Activated T-cell treated with anti-CD3 and anti-CD28 coated beads for 24 hours (primary cell): Measurements from ENCODE around the gene FMNL2.
"Not testable (repeated sequence)": the region's sequence is repeated elsewhere in the genome, so short reads cannot be mapped to it uniquely, and the experiment has no call there.

ENCODE experiments used
- DNase-seq: peaks from one replicate; pipeline ENCODE4 v3.0.0-alpha.2; 2020; ENCODE audit warnings: low read depth

Gene FMNL2

DNA sequence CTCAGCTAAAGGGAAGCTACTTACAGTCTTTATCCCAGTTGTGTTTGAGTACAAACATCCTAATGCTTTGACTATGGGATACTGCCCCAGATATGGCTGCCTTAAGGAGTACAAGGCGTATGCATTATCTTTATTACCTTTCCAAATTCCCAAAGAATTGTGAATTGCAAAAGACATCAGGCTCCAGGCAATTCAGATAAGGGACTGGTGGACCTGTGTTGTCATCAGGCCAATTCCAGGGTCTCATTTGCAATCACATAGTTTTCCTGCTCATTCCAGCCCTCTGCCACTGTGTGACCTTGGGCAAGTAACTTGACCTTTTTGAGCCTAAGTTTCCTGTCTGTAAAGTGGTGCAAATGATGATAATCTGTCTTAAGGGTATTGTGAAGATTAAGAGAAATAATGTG lies 137.5 kb downstream of the FMNL2 start:
- no peak for DNase-seq

DNA sequence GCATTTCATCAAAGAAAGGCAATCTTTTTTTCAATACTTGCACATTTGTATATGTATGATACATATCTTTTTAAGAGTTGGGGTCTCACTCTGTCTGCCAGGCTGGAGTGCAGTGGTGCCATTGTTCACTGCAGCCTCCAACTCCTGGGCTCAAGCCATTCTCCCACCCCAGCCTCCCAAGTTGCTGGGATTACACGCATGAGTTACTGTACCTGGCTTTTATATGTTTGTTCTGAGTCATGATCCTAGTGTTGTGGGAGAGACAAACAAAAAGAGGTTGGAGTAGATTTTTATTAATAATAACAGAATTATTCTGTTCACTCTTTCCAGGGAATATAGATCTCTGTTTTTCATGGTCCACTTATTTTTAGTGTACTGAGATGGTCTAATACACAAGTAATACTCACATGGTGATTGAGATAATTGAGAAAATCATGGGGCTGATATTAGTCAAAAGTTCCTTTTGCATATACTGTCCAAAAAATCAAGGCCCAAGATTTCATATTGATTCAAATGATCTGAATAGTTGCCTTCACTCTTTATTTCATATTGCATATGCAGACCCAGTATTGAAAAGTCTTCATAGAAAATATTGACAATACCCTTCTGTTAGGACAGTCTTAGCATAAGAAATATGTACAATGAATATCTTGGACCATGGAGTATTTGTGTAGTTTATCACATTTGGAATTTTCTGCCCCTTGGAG lies 138.3 kb downstream of the FMNL2 start:
- no peak for DNase-seq

DNA sequence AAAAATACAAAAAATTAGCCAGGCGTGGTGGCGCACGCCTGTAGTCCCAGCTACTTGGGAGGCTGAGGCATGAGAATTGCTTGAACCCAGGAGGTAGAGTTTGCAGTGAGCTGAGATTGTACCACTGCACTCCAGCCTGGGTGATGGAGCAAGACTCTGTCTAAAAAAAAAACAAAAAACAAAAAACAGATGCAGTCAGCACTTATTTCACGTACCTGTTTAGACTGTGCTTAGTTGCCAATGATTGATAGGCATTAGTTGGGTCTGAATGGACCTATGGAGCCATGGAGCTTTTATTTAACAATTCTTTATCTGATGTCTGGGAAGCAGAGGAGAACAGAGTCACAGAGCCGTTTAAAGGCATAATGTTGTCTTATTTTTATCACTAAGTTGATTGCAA lies 139.5 kb downstream of the FMNL2 start:
- not testable (repeated sequence) for DNase-seq

DNA sequence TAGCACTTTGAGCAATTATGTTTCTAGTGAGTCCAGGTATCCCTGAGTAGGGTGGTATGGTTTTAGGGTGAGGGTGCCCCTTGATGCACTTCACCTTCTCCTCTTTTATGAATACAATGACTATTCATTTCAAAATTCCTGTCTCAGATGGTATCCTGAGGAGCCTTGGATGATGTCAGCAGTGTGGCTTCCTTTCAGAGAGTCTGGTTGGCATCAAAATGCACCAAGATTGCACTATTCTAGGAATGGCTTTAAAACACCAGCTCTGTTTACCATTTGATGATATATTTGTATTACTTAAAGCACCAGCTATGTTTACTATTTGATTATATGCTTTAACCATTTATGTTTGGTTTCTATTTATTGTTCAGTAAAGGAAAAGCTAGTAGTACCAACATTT lies 141.0 kb downstream of the FMNL2 start:
- DNase-seq, result no peak

DNA sequence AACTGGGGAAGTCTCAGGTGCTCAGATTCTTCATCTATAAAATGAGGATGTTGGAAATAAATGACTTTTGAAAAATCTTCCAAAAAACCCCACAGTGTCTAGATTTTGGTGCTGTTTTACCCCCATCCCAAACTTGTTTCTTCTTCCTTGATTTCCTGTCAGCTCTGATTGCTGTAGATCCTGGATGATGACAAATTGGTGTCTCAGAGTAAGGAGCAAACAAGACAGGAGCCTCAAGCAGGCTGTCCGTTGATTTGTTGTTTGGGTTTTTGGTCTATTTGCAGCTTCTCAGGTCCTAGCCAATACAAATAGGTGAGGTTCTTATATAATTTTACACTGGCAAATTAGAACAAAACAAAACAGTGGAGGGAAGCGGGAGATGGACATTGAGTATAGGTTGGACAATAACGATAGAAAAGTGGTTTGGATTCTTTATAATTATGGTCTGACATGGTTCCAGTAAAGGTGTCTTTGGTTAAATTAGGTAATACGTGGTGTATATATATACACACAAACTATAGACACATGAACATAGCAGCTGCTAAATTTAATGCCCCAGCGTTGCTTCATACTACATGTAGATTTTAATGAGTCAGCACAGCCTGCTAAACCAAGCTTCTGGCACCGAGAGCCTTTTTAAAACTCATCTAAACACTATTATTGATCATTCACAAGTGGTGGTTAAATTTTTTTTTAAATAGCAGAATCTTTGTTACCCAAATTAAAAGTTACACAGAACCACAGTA lies 142.5 kb downstream of the FMNL2 start:
- DNase-seq, result no peak

DNA sequence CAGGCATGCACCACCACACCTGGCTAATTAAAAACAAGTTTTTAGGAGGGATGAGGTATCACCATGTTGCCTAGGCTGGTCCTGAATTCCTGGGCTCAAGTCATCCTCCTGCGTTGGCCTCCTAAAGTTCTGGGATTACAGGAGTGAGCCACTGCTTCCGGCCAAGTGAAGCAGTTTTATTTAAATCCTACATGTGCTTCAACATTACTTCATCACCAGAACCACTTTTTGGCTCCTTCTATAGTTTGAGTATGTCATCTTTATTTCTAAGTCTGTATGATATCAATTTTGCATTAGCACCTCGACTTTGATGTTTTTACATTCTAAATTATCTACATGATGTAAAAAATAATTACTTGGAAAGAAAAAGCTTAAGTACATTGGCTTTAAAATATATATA lies 144.3 kb downstream of the FMNL2 start:
- no peak for DNase-seq

DNA sequence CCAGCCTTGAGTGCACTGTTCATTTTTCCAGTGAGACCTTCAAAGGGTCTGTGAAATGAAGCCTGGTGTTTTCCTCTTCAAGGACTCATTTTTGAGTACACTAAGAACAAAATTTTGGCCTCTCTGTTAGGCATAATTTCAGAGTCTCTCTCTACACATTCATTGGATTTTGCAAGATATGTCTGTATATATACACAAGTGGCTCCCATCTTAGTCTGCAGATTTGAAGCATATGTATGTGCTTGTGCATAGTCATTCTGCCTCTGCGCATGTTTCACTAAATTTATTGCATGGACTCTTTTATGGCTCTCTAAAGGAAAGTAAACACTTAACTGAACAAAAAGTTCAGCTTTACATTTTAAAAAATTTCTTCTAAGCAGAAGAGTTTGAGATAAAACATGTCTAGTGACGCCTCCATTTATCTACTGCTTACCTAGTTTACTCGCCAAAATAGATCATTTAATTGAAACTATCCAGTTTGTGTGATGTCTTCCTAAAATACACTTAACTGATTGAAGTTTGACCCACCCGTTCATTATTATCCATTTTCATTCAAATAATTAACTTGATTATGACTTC lies 145.9 kb downstream of the FMNL2 start:
- no peak for DNase-seq

DNA sequence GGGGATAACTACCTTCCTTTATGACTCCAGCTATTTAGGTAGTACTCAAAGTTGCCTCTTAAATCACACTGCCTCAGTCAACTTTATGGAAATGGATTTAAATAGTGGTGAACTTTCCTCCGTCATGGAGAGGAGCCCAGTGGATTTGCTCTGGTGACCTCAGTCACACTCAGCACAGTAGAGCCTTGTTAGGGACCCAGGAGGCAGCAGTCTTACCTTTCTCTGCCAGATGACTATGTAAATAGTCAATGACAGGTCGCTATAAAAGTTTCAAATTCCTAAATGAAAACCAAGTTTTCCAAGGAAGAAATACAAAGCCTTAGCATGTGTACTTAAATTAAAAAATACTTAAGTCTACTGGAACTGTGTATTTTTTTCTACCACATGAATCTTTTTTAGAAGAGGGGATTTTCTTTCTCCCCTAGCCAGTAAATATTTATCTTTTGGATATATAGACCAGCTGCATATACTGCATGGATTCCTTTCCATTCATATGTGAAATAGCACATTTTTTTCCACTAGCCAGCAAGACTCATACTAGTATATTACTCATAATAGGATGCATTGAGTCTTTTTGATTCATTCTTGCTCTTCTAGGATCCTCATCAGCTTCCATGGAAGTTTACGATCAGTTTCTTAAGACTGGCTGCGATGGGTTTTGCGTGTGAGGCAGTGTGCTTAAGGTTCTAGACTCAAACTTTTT lies 147.1 kb downstream of the FMNL2 start:
- no peak for DNase-seq

DNA sequence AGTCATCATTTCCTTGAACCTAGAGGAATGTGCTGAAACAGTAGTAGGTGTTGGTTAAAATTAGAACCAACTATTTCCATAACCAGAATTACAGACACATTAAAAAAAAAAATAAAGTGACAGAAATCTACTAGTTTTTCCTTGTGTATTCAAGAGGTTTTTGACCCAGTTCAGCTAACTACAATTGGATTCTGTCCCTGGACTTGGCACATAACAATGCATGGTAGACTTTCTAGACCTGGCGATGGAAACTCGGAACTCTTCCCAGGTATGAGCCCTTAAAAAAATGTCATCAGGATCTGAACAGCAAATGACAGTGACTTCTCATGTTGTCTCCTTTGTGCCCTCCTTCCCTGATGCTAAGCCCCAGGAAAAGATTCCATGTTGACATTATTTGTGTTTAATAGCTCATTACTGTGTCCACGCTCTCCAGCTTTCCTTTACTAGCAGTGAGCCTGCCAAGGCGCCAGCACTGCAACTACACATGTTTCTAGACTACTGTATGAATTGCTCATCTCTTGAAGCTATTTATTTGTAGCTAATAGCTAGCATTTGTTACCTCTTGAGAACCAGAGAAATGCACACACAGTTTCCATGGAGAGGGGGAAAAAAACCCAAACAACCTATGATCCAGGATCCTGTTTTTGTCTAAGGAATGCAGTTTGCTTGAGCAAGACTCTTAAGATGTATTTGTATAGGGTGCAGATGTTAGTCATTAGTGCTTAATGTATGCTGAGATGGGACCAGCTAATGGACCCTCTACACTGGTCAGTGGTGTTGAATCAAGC lies 148.5 kb downstream of the FMNL2 start:
- no peak for DNase-seq

DNA sequence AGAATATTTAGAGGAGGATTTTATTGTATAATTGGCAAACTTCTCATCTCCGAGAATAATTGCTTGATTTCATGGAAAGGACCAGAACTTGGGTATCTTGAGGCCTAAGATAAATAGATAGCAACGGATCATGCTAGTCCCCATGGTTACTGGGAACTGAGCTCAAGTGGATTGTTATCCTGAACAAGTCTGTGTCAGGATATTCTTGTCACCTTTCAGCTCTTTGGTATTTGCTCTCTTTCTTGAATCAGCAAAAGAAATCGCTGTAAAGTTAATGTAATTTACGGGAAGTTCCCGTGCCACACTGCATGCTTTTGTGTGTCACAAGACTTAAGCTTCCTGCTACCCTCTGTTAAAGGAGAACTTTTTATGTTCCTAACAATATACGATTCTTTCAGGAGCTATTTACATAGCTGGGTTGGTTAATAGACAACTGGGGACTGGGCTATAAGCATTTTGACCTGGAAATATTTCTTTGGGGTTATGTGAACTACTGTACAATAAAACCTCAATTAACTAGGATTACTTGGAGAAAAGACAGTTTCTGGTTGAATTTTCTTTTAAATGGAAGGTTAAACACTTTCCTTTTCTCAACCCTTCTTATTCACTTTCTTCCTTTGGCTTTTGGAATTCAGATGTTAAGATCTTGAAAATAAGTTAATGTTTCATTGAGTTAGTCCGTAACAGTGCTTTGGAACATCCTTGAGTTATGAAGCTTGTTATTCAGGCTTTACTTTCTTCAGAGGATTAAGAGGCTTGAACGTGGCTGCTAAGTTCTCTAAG lies 151.2 kb downstream of the FMNL2 start:
- no peak for DNase-seq

DNA sequence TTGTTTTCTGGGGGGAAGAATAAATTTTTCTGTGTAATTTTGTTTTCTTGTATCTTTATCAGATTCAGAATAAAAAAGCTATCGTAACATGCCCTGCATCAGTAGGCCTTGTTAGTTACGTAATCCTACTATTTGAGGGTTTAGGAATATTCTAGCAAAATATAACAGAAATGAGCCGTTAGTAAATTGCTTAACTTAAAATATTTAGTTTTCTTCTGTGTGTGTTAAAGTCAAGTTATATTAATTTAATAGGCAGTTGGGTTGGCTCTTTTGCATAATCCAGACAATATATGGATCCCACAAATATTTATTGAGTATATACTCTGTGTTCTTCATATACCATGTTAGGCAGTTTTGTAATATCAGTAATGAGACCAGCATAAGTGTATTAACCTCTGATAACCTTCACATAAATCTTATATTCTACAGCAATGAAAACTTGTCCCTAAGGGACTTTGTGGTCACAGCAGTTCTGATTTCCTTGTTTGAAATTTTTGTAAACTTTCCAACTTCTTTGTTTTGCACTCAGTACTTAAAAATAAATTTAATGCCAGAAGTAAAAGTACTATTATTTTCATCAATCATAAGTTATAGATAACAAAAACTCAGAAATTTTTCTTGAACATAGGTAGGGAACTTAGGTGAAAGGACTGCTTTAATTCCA lies 151.9 kb downstream of the FMNL2 start:
- no peak for DNase-seq

DNA sequence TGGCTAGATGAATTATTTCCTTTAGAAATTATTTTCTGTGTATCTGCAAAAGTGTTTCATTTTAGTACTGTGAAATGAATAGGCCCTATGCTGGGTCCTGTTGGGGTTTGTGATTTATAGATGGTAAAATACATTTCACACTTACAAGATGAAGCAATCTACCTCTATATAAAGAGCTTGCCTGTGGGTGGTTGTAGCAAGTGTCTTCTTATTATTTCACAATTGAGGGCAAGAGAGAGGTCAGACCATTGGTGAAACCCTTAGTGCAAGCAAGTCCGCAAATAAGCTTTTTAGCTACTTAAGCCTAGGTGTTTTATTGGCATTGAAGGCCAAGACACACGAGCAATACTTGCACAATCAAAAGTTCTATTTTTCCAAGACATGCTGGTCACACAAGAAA lies 153.1 kb downstream of the FMNL2 start:
- DNase-seq, result no peak

DNA sequence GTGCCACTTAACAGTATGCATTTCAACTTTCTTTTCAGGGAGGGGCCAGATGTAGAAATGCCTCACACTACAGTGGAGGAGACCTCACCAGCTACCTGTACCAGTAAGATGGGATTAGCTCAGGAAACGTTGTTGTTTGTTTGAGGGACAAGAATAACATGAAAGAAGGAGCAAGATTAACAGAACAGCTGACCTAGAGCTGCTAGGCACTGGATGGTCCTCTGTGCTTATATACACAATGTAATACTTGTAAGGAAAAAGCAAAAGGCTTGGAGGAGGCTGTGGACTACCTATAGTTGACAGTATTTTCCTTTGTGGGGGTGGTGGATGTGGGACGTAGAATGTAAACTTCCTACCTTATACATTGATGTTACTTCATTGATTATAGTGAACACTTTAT lies 154.4 kb downstream of the FMNL2 start:
- no peak for DNase-seq

DNA sequence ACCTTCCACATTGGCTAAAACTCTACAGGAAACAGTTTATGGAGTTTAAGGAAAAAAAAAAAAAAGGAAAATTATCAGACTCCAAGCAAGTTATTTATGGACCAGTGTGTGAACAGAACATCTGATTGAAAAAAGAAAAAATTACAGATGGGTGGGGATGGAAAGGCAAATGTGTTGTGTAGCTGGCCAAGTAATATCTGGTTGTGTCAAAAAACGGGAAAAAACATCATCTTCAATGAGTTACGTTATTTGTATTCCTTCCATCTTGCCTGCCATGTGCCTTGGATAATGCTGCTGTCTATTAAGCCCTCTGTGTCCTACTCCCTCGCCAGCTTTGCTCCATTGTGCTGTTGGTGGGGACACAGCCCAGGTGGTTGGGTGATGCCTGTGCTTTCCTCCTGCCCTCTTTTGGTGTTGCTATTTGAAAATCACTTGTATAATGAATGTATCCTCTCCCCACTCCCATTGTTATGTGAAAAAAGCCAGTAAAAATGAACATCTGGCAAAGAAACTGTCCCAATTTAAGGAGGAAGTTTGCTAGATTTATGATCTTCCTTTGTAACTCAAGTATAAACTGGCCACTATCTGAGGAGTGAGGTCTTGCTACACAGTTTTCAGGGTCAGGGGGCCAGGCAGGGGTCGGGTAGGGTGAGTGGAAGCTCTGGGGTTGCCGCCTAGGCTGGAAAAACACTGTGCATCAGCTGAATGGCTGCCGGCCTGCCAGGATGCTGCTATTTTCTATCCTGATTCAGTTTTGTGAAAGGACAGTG lies 155.9 kb downstream of the FMNL2 start:
- DNase-seq, result no peak

DNA sequence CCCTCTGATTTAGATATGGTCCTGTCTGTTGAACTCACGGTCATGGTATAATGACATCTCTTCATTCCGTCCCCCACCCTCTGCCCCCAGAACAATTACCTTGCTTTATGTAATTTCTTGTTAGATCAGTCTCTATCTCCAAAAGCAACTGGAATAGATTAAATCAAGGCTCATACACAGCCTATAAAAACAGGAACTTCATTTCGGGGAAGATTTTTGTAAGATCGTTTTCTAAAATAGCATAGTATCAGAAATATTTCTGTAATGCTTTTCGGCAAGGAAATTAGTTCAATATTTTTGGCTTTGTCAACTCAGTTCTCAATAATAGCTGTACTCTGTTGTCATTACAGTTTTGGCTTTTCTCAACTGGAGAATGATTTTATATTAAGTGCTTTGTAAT lies 157.2 kb downstream of the FMNL2 start:
- DNase-seq, result no peak

DNA sequence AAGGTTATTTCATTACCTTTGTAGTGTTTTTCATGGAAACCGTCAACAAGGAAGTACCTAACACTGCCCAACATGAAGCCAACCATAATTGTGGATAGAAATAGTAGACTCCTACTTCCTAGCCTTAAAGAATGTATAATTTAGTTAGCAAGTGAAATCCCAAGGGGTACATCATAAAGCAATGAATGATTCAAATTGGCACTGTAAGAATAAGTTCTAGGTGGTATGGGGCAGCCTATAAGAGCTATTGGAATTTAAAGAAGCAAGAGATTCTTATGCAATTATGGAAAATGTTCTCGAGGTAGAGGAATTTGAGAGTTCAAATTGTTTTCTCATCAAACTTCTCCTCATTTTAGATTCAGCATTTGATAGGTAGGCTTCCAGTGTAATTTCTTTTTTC lies 157.9 kb downstream of the FMNL2 start:
- DNase-seq, result no peak

DNA sequence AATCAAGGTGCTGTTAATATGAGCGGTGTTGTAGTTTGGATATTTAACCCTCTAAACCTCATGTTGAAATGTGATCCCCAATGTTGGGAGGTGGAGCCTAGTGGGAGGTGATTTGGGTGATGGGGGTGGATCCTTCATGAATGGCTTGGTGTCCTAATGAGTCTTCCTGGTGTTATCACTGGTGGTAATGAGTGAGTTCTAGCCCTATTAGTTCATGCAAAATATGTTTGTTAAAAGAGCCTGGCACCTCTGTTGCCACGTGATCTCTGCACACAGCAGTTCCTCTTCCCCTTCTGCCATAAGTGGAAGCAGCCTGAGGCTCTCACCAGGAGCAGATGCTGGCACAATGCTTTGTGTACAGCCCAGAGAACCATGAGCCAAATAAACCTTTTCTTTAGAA lies 158.4 kb downstream of the FMNL2 start:
- no peak for DNase-seq

DNA sequence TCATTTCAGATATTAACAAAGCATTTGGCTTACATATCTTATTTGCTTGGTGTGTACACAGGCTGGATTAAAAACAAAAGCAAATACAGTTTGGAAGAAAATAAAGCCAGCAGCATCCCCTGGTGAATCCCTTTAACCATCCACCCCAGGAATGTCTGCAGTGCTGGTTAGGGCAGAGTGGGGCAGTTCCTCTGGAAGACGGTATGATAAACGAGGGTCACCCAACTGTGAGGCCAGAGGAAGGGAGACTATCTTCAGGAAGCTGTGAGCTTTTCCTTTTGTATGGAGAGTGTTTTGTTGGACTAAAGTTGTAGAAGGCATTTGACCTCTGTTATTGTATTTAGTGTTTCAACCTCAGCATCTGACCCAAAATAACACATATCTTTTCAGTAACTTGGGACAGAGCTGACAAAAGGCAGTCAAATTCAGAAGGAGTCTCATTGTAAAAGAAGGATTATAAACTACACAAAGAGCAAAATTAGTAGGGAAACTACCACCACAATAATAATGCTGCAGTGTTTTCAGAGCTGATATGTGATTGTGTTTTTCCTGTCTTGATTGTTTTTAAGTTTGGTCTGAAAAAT lies 159.1 kb downstream of the FMNL2 start:
- no peak for DNase-seq

DNA sequence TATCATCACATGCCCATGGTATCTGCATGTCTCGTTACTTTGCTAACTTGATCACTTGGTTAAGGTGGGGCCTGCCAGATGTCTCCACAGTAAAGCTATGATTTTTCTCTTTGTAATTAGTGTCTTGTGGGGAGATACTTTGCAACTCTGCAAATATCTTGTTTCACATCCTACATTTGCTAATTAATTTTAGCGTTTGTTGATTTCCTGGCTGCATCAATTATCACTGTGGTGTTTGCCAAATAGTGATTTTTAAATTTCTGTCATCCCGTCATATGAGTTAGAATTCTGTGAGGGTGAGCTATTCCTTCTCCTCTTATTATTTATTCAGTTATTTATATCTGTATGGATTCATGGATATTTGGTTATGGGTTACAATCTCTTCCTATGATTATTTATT lies 161.4 kb downstream of the FMNL2 start:
- DNase-seq, result no peak
